Measurements from ENCODE around the gene DNM1L. TPM values are rescaled to one million over a fixed set of nuclear protein-coding genes. Genes with fewer than 3 reads are reported as not detected.
"Not testable (repeated sequence)": the region's sequence is repeated elsewhere in the genome, so short reads cannot be mapped to it uniquely, and the experiment has no call there.

The DNM1L gene
- polyA plus RNA-seq, 4 donors = 86.5 to 155 (median 109) TPM

DNA sequence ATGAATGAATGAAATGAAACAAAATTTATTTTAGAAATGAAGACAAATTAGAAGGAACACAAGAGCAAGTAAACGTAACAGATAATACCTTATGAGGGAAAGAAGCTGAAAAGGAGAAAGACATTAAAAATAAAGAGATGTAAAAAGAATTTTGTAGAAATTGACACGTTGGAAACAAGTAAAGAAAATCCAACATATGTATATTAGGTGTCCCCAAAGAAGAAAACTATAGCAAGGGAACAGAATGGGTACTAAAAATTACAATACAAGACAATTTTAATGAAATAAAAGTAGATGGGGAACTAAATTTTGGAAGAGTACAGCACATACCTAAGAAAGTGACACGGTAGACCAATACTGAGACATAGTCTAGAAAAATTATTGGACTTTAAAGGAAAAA is 16.7 kb downstream of the DNM1L start:
- DNase-seq (ENCODE audit: low read depth in 4 of 4, low spot score in 2 of 4) = no peak

DNA sequence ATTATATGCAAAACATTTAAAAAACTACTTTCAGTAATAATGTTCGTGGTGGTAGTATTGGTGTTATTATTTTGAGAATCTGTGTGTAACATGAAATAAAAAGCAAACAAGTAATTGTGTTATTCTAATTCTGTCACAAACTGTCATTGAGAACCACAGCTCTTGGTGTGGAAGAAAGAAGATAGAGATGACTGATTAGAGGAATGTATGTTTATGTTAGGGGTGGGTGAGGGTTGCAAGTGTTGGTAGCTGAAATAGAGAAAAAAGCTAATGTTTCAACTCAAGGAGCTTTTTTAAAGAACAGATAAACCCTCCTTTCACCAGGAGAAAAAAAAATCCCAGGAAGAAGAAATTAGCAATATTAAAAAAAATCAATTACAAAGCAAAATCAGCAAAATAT is 18.3 kb downstream of the DNM1L start:
- no peak for DNase-seq (ENCODE audit: low read depth in 4 of 4, low spot score in 2 of 4)

DNA sequence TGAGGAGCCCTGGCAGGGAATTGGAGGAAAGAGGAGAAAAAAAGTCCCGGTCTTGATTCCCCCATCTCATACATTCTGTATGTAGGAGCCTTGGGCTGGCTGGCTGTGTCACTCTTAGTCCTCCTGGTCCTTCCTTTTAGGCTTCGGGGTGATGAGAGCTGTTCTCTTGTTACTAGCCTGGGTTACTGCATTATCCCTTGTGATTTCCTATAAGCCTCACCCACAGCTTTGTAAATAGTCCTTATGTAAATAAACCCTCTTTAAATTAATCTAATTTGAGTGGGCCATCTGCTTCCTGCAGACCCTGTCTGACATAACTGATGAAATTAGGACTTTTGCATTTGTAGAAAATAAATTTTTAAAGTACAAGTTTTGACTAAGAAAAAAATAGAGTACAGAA is 19.2 kb downstream of the DNM1L start:
- DNase-seq (ENCODE audit: low read depth in 4 of 4, low spot score in 2 of 4) = no peak

DNA sequence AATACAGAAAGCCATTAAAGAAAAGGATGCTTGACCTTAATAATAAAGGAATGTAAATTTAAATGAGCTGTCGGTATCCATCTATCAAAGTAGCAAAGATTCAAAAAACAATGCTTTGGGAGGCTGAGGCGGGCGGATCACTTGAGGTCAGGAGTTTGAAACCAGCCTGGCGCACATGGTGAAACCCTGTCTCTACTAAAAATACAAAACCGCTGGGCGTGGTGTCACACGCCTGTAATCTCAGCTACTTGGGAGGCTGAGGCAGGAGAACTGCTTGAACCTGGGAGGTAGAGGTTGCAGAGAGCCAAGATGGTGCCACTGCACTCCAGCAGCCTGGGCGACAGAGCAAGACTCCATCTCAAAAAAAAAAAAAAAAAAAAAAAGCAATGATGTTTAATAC is 20.3 kb downstream of the DNM1L start:
- DNase-seq (ENCODE audit: low read depth in 4 of 4, low spot score in 2 of 4) = not testable (repeated sequence)

DNA sequence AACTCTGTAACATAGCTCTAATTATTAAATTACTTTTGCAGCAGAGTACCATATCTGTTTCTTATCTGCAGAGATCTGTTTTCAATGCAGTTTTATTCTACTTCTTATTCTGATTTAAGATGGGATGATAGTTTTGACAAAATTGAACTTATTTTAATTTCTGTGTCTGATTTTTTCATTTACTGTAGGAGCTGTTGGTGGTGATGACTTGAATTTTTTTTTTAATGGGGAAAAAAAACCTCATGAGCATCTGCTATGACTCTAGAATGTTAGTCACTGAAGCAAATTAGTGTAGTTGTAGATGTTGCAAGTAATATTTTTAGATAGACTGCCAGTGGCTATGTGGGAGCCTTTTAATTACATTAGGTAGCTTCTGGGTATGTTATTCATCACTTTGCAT is 23.4 kb downstream of the DNM1L start:
- no peak for DNase-seq (ENCODE audit: low read depth in 4 of 4, low spot score in 2 of 4)

DNA sequence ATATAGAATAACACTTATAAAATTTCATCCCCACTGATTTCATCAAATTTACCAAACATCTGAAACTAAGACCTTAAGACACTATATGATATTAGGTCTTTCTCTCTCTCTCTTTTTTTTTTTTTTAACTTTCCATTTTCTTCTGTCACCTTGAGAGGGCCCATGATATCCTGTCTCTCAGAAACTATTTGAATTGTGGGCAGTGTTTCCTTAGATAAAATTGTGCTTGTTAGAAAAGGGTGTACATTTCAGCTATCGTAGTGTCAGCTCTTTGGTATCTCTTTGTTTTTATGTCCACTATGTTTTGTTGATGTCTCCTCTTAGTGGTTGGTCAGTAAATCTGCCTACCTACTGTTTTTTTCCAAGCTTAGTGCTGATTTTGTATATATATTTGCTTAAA is 23.8 kb downstream of the DNM1L start:
- no peak for DNase-seq (ENCODE audit: low read depth in 4 of 4, low spot score in 2 of 4)

DNA sequence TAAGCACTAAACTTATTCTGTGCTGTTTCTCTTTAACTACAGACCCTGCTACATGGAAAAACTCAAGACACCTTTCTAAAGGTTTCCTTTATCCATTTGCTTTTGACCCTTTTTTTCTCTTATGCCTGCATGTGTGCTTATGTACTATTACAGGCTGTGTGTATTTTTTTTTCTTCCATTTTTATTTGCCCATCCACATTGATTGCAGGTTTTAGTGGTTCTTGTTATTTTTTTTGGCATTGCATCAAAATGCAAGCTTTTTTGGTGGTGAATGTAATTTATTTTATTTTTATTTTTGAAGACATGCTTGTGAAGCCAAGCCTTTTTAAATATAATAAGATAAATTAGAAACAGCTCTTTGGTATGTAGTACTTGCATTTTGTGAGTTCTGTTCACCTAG is 26.7 kb downstream of the DNM1L start:
- DNase-seq (ENCODE audit: low read depth in 4 of 4, low spot score in 2 of 4) = no peak

DNA sequence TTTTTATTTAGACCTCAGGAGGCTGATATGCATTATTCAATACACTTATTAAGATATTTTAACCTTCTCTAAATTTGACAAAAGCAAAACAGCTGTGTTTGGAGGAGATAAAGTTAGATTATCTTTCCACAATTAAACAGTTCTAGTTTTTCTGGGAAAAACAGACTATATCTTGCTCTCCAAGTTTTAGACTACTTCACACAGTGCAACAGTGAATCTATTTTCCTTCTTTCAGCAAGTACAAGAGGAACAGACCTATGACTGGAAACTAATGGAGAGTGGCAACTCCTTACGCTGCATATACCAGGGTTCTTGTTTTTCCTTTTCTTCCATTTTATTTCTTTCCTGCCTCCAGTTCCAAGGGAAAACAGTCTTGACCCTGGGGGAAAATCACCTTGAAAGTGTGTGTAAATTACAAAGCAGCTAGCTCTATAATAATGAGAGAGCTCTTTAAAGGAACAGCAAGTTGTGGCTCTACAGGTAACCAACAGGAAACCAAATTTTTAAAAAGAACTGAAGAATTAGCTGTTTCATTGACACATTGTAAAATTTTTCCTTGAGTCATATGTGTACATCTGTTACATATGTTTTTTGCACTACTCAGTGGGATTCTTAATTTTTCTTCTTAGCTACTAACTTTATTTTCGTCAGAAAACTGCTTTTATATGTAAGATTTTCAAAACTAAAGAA is 27.4 kb downstream of the DNM1L start:
- DNase-seq (ENCODE audit: low read depth in 4 of 4, low spot score in 2 of 4) = no peak

DNA sequence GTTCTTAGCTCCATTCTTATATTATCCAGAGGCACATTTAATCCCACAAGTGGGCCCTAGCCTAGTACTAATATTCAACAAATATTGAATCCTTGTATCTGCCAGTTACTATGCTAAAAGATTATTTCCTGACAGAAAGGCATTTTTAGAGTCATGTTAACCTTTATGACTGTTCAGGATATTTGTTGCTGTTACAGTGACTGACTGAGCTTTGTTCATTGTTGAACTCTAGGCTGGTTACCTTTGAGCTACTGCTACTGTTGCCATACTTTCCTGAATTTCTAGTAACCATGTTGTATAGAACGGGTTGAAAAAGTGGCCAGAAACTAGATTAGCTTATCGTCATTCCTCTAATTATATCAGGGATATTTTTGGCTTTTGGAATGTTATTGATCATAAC is 29.8 kb downstream of the DNM1L start:
- DNase-seq (ENCODE audit: low read depth in 4 of 4, low spot score in 2 of 4) = no peak

DNA sequence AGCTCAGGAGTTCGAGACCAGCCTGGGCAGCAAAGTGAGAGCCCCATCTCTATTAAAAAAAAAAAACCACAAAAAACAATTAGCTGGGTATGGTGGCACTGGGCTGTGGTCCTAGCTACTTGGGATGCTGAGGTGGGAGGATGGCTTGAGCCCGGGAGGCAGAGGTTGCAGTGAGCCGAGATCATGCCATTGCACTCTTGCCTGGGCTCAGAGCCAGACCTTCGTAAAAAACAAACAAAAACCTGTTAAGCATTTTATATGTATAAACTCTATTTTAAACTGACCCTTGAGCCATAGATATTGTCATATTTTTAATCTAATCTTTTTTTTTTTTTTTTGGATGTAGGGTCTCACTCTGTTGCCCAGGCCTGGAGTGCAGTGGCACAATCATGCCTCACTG is 35.7 kb downstream of the DNM1L start:
- DNase-seq (ENCODE audit: low read depth in 4 of 4, low spot score in 2 of 4) = no peak

DNA sequence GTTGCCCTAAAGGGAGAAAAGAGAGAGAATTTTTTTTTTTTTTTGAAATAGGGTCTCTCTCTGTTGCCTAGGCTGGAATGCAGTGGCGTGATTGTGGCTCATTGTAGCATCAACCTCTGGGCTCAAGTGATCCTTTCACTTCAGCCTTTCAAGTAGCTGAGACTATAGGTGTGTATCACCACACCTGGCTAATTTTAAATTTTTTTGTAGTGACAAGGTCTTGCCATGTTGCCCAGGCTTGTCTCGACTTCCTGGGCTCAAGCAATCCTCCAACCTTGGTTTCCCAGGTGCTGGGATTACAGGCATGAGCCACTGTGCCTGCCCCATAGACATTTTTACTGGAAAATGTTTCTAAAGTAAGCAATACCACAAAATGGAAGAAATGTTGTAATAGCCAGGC is 39.8 kb downstream of the DNM1L start:
- no peak for DNase-seq (ENCODE audit: low read depth in 4 of 4, low spot score in 2 of 4)

DNA sequence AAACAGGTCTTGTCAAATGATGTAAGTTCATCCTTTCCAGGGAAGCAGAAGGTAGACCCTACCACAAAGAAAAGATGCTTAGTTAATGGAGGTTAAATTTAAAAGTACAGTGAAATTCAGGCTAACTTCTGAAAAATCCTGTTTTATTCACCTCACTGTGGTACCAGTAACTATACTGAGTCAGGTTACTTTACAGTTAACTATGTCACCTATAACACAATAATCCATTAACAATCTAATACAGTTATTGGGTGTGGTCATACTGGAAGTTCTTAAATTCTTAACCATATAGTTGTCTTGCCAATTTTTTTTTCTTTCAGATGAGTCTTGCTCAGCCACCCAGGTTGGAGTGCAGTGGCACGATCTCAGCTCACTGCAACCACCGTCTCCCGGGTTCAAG is 46.2 kb downstream of the DNM1L start:
- DNase-seq (ENCODE audit: low read depth in 4 of 4, low spot score in 2 of 4) = not testable (repeated sequence)

DNA sequence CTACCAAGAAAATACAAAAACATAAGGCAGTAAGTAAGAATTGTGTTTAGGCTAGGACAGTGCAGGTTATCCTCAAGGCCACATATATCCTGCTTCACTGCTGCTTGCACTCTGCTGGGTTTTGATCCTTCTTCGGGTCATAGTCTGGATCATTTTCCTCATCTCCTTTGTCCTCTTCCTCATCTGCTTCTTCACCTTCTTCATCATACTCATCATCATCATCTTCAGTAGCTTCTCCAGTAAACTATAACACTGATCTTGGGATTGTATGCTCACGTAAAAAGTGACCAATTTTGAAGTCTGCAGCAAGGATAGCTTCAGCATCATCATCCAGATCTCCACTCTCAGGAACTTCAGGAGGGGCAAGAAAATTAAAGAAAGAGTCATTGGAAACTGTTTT is 47.2 kb downstream of the DNM1L start:
- no peak for DNase-seq (ENCODE audit: low read depth in 4 of 4, low spot score in 2 of 4)

DNA sequence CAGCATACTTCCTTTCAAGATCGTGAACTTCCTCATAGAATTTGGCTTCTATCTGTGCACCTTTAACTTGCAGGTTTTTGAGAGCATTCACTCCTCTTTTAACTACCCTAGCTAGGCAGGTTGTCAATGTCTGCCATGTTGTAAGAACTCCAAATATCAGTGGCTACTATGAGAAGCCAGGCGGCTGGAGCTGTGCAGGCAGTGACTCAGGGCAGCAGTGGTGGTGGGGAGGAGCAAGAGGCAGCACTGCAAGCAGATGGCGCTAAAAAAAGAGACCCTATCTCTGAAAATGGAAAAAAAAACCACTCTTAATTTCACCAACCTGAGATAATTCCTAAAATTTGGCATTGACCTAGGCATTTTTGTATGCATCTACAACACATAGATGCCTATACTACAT is 48.1 kb downstream of the DNM1L start:
- DNase-seq (ENCODE audit: low read depth in 4 of 4, low spot score in 2 of 4) = no peak

DNA sequence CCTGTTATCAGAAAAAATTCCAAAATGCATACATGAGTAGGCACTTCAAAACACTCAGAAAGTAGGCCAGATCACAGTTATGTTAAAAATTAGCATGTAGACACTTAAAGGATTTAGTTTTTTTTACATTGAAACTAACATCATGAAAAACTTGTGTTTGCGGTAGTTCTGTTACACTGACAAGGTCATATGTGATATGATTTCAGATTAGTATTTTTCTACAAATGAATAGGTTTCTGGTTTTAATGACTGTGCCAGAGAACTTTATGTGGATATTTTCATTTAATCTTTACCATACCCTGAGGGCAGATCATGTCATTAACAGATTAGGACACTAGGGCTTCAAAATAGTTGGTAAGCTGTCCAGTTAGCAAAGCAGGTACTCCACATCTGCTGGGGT is 55.9 kb downstream of the DNM1L start:
- no peak for DNase-seq (ENCODE audit: low read depth in 4 of 4, low spot score in 2 of 4)

DNA sequence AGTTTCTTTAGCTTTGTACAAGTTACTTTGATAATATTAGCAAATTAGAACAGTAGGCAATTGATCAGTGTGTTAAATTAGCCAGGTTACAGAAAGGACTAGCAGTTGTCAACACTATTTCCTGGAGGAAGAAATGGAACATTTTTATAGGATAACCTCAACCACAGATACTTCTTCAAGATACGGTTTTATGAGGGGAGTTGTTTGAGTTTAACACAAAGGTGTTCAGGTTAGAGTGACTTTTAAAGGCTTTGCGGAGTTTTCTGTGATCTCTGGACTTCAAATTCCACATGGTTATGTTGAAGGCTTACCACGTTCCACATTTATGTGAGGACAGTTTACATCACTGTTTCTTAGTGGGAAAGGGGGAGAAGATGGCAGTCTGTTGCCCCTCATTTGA is 57.3 kb downstream of the DNM1L start:
- no peak for DNase-seq (ENCODE audit: low read depth in 4 of 4, low spot score in 2 of 4)

DNA sequence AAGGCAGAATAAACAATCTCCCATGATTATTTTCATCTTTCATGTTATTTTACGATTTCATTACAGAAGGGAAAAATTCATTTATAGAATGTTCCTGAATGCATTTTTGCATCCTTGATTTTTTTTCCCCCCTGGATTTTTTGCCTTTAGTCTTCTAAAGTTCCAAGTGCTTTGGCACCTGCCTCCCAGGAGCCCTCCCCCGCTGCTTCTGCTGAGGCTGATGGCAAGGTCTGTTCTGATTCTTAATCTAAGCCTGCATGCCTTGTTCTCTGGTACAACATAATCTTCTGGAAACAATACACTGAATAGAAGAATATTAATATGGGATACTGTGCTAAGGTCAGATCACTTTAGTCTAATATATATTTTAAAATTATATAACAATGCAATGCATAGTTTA is 58.6 kb downstream of the DNM1L start:
- DNase-seq (ENCODE audit: low read depth in 4 of 4, low spot score in 2 of 4) = no peak

DNA sequence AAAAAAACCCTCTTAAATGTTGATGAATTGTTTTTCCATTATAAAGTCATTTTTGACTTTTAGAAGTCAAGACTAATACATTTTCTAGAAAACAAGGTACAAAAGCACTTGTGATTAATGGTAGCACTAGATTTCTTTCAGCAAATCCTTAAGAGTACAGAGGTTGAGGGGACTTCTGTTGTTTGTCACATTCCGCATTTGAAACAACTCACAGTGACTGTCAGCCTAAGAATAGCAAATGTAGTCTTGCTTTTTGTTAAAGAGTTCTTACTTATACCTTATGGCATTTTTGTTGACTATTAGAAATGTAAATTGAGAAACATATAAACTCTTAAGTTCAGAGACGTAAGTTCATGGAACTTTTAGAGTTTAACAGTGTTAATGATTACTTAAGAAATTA is 60.2 kb downstream of the DNM1L start:
- no peak for DNase-seq (ENCODE audit: low read depth in 4 of 4, low spot score in 2 of 4)

DNA sequence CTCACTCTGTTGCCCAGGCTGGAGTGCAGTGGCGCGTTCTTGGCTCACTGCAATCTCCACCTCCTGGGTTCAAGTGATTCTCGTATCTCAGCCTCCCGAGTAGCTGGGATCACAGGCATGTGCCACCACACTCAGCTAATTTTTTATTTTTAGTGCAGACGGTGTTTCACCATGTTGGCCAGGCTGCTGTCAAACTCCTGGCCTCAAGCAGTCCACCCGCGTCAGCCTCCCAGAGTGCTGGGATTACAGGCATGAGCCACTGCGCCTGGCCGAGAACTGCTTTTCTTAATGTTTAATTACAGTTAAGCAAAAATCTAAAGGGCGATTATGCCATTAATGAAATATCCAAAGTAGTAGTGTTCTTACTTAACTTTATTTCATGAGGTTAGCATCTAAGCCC is 63.0 kb downstream of the DNM1L start:
- DNase-seq (ENCODE audit: low read depth in 4 of 4, low spot score in 2 of 4) = no peak

DNA sequence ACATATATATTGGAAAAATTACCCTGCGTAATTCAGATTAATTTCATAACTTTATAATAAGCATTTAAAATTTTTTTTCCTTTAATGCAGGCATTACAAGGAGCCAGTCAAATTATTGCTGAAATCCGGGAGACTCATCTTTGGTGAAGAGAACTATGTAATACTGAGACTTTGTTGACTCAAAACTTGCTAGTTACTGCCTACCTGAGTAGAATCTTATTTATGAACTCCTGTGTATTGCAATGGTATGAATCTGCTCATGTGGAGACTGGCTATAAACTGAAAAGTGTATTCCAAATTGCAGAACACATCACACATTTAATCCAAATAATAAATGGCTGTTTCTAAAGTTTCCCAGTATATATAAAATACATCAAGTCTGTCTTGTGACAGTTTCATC is 64.2 kb downstream of the DNM1L start:
- DNase-seq (ENCODE audit: low read depth in 4 of 4, low spot score in 2 of 4) = no peak

DNA sequence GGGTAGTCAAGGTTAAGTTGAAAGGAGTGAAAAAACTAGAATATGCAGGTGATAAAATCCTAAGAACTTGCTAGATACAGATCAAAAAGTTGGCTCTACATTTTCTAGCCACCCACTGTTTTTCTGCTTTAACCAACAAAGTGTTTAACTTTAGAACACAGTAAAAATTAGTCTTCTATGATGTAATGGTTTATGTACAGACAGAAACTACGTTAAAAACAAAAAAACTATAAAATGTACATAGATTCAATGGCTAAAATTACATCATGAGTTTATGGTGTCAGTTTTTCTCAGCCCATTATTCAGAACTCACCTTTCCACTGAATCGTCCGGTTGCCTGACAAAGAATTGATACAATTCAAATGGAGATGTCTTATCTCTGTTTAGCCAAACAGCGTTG is 74.5 kb downstream of the DNM1L start:
- DNase-seq (ENCODE audit: low read depth in 4 of 4, low spot score in 2 of 4) = no peak

DNA sequence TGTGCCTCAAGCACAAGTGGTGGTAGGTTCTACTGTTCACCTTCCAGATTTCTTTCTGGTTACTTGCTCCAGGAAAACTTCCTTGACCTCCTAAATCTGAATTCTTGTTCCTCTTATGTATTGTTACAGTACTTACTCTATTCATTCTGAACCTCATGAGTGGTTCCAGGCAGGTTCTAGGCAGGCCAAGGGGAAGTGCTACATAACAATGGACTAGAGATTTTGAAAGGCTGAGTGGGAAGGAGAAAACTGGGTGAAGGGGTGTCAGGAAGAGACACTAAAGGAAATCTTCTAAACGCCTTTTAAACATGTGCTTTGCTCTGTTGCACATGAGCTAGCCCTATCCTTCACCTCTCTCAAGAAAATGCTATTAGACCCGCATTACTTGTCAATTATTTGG is 75.0 kb downstream of the DNM1L start:
- DNase-seq (ENCODE audit: low read depth in 4 of 4, low spot score in 2 of 4) = no peak

DNA sequence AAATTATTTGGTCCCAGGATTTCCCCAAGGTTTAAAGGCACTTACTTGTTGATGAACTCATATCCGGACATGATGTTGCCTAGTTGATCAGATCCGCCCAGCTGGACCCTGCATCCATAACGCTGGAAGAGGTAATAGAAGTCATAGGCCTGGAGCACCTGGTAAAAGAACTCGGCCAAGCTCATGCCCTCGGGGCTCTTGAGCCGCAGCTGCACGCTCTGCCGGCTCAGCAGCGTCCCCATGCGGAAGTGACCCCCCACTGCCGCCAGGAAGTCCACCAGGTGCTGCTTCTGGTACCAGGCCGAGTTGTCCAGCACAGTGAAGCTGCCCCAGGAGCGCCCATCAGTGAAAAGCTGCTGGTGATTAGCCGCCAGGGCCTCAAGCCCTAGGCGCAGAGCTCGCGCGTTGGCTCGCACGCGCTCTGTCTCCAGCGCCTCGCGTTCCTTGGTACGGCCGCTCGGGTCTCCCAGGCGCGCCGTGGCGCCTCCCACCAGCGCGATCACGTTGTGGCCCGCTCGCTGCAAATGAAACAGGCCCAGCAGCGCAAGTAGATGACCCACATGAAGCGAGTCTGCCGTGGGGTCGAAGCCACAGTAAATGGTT is 76.1 kb downstream of the DNM1L start:
- peak; percentile 41 to 64 (median 52) for DNase-seq (ENCODE audit: low read depth in 4 of 4, low spot score in 2 of 4)

All from left renal cortex interstitium (tissue), 4 donors.